Panc1 (cell line): Measurements from ENCODE around the gene FBXL17.

Experiments used
- POLR2AphosphoS5 ChIP-seq: IDR thresholded peaks from 2 replicates; pipeline ENCODE4 v1.6.1; 2012; ENCODE audit warnings: mild to moderate bottlenecking, low read depth, low read length, moderate library complexity
- SIN3A ChIP-seq: IDR thresholded peaks from 2 replicates; pipeline ENCODE4 v1.6.1; 2012; ENCODE audit warnings: low read depth, mild to moderate bottlenecking, low read length, moderate library complexity, borderline replicate concordance; ENCODE audit not compliant: insufficient read depth
- TCF7L2 ChIP-seq: IDR thresholded peaks from 2 replicates; pipeline ENCODE4 v1.6.1; 2011; ENCODE audit warnings: mild to moderate bottlenecking, low read depth, low read length, inconsistent platforms
- TF ChIP-seq, protein P1 (sequence below): fragments of 450-650 bp; IDR thresholded peaks from 2 replicates; pipeline ENCODE4 v1.5.1; 2017; ENCODE audit warnings: mild to moderate bottlenecking
- TF ChIP-seq, protein P2 (sequence below), 2 experiments: IDR thresholded peaks; 2 replicates each; pipeline ENCODE4 v1.6.1; 2011 to 2012; ENCODE audit warnings: low read depth in 2 of 2, control low read depth in 1 of 2, low read length in 1 of 2, mild to moderate bottlenecking in 1 of 2, moderate library complexity in 1 of 2; ENCODE audit not compliant: insufficient read depth in 1 of 2

DNA sequence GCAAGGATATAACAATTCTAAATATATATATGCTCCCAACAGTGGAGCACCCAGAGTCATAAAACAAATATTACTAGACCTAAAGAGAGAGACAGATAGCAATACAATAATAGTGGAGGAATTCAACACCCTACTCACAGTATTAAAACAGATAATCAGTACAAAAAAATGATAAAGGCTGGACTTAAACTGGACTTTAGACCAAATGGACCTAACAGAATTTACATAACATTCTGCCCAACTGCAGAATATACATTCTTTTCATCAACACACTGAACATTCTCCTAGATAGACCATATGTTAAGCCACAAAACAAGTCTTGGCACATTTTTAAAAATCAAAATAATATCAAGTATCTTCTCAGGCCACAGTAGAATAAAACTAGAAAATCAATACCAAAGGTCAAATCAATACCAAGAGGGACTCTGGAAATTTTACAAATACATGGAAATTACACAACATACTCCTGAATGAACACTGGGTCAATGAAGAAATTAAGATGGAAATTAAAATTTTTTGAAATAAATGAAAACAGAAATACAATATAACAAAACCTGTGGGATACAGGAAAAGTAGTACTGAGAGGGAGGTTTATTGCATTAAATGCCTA is 100.8 kb downstream of the FBXL17 start:
- TF ChIP-seq, protein P1, sequence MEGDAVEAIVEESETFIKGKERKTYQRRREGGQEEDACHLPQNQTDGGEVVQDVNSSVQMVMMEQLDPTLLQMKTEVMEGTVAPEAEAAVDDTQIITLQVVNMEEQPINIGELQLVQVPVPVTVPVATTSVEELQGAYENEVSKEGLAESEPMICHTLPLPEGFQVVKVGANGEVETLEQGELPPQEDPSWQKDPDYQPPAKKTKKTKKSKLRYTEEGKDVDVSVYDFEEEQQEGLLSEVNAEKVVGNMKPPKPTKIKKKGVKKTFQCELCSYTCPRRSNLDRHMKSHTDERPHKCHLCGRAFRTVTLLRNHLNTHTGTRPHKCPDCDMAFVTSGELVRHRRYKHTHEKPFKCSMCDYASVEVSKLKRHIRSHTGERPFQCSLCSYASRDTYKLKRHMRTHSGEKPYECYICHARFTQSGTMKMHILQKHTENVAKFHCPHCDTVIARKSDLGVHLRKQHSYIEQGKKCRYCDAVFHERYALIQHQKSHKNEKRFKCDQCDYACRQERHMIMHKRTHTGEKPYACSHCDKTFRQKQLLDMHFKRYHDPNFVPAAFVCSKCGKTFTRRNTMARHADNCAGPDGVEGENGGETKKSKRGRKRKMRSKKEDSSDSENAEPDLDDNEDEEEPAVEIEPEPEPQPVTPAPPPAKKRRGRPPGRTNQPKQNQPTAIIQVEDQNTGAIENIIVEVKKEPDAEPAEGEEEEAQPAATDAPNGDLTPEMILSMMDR = no peak
- TF ChIP-seq POLR2AphosphoS5 = no peak
- TF ChIP-seq SIN3A = no peak
- TF ChIP-seq TCF7L2 = no peak
- TF ChIP-seq, protein P2, sequence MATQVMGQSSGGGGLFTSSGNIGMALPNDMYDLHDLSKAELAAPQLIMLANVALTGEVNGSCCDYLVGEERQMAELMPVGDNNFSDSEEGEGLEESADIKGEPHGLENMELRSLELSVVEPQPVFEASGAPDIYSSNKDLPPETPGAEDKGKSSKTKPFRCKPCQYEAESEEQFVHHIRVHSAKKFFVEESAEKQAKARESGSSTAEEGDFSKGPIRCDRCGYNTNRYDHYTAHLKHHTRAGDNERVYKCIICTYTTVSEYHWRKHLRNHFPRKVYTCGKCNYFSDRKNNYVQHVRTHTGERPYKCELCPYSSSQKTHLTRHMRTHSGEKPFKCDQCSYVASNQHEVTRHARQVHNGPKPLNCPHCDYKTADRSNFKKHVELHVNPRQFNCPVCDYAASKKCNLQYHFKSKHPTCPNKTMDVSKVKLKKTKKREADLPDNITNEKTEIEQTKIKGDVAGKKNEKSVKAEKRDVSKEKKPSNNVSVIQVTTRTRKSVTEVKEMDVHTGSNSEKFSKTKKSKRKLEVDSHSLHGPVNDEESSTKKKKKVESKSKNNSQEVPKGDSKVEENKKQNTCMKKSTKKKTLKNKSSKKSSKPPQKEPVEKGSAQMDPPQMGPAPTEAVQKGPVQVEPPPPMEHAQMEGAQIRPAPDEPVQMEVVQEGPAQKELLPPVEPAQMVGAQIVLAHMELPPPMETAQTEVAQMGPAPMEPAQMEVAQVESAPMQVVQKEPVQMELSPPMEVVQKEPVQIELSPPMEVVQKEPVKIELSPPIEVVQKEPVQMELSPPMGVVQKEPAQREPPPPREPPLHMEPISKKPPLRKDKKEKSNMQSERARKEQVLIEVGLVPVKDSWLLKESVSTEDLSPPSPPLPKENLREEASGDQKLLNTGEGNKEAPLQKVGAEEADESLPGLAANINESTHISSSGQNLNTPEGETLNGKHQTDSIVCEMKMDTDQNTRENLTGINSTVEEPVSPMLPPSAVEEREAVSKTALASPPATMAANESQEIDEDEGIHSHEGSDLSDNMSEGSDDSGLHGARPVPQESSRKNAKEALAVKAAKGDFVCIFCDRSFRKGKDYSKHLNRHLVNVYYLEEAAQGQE (IDR thresholded peaks at IDR 0.05; ENCODE audit: insufficient read depth in 1 of 2, low read depth in 2 of 2, low read length in 1 of 2) = no peak
